ENCODE results near the gene IFIT5.
A peak's percentile ranks its signal among the peaks of the same experiment; 100 is the strongest.
"Not testable (repeated sequence)": the region's sequence is repeated elsewhere in the genome, so short reads cannot be mapped to it uniquely, and the experiment has no call there.

IFIT5 gene

GRCh38 chr10:89404104-89405047, 10.0 kb upstream of the IFIT5 start:
- TF ChIP-seq POLR2A (IDR thresholded peaks at IDR 0.05; ENCODE audit: low read length) (no peak), GATA1 (IDR thresholded peaks at IDR 0.05; ENCODE audit: low read depth, low read length) (no peak)
- no peak for DNase-seq

GRCh38 chr10:89406178-89406577, 8.2 kb upstream of the IFIT5 start:
- not testable (repeated sequence) for DNase-seq

GRCh38 chr10:89407792-89408191, 6.6 kb upstream of the IFIT5 start:
- DNase-seq: not testable (repeated sequence)

- DNase-seq: not testable (repeated sequence)
Observed at GRCh38 chr10:89409282-89409681, 5.1 kb upstream of the IFIT5 start.

GRCh38 chr10:89410551-89410950, 3.8 kb upstream of the IFIT5 start:
- not testable (repeated sequence) for DNase-seq

GRCh38 chr10:89411135-89411534, 3.2 kb upstream of the IFIT5 start:
- DNase-seq: not testable (repeated sequence)

GRCh38 chr10:89412276-89412675, 2.1 kb upstream of the IFIT5 start:
- peak; percentile 52 to 58 for DNase-seq

GRCh38 chr10:89413398-89413912, 913 bp upstream of the IFIT5 start:
- no peak for TF ChIP-seq GATA1 (IDR thresholded peaks at IDR 0.05; ENCODE audit: low read depth, low read length)
- no peak for TF ChIP-seq POLR2A (IDR thresholded peaks at IDR 0.05; ENCODE audit: low read length)
- no peak for DNase-seq

- peak; percentile 63 to 74 for DNase-seq
- TF ChIP-seq GATA1 (IDR thresholded peaks at IDR 0.05; ENCODE audit: low read depth, low read length): no peak
- TF ChIP-seq POLR2A (IDR thresholded peaks at IDR 0.05; ENCODE audit: low read length): no peak
Observed at GRCh38 chr10:89414879-89415821, 782 bp downstream of the IFIT5 start.

GRCh38 chr10:89416465-89416864, 2.1 kb downstream of the IFIT5 start:
- TF ChIP-seq GATA1 (IDR thresholded peaks at IDR 0.05; ENCODE audit: low read depth, low read length) (no peak), POLR2A (IDR thresholded peaks at IDR 0.05; ENCODE audit: low read length) (no peak)
- no peak for DNase-seq

- TF ChIP-seq POLR2A (IDR thresholded peaks at IDR 0.05; ENCODE audit: low read length) (no peak), GATA1 (IDR thresholded peaks at IDR 0.05; ENCODE audit: low read depth, low read length) (no peak)
- DNase-seq: peak; percentile 7 to 27
Observed at GRCh38 chr10:89419548-89419947, 5.2 kb downstream of the IFIT5 start.

GRCh38 chr10:89421018-89421476, 6.7 kb downstream of the IFIT5 start:
- no peak for TF ChIP-seq POLR2A (IDR thresholded peaks at IDR 0.05; ENCODE audit: low read length)
- TF ChIP-seq GATA1 (IDR thresholded peaks at IDR 0.05; ENCODE audit: low read depth, low read length): no peak
- no peak for DNase-seq

- TF ChIP-seq POLR2A (IDR thresholded peaks at IDR 0.05; ENCODE audit: low read length): no peak
- no peak for TF ChIP-seq GATA1 (IDR thresholded peaks at IDR 0.05; ENCODE audit: low read depth, low read length)
- no peak for DNase-seq
Observed at GRCh38 chr10:89425000-89425399, 10.6 kb downstream of the IFIT5 start.

GRCh38 chr10:89426230-89426868, 12.0 kb downstream of the IFIT5 start:
- DNase-seq: peak; percentile 49 to 64

More at GRCh38 chr10:89426230-89426868, 12.0 kb downstream of the IFIT5 start:
- TF ChIP-seq GATA1 (IDR thresholded peaks at IDR 0.05; ENCODE audit: low read depth, low read length) (no peak), POLR2A (IDR thresholded peaks at IDR 0.05; ENCODE audit: low read length) (no peak)
